ENCODE data around the gene TUBGCP5.

DNA sequence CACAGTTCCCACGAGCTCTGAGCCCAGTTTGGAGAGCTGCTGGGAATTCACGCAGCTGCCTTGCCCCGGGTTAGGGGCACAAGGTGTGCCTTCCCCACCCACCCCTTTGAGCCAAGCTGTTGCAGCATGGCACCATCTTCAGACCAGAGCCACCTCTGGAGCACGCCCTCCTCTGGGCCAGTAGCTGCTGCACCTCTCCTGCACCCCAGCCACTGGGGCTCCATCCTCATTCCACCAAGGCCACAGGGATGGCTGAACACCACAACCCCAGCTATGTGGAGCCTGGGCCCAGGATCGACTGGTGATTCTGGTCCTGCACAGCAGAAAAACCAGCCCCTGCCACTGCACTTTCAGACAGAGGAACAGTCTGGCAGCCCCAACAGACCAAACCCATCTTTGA is 25.7 kb downstream of the TUBGCP5 start:
- TF ChIP-seq, protein P1, sequence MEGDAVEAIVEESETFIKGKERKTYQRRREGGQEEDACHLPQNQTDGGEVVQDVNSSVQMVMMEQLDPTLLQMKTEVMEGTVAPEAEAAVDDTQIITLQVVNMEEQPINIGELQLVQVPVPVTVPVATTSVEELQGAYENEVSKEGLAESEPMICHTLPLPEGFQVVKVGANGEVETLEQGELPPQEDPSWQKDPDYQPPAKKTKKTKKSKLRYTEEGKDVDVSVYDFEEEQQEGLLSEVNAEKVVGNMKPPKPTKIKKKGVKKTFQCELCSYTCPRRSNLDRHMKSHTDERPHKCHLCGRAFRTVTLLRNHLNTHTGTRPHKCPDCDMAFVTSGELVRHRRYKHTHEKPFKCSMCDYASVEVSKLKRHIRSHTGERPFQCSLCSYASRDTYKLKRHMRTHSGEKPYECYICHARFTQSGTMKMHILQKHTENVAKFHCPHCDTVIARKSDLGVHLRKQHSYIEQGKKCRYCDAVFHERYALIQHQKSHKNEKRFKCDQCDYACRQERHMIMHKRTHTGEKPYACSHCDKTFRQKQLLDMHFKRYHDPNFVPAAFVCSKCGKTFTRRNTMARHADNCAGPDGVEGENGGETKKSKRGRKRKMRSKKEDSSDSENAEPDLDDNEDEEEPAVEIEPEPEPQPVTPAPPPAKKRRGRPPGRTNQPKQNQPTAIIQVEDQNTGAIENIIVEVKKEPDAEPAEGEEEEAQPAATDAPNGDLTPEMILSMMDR (IDR thresholded peaks at IDR 0.05 in 2 of 3, conservative IDR thresholded peaks at IDR 0.05 in 1 of 3; ENCODE audit: control insufficient read depth in 2 of 3, extremely low read depth in 1 of 3, insufficient read depth in 1 of 3, low read depth in 3 of 3, low read length in 3 of 3), result no peak
- TF ChIP-seq FOS (IDR thresholded peaks at IDR 0.05; ENCODE audit: borderline replicate concordance, extremely low read depth, insufficient read length), result no peak
- no peak for TF ChIP-seq CHD4 (IDR thresholded peaks at IDR 0.05)
- TF ChIP-seq, protein P2, sequence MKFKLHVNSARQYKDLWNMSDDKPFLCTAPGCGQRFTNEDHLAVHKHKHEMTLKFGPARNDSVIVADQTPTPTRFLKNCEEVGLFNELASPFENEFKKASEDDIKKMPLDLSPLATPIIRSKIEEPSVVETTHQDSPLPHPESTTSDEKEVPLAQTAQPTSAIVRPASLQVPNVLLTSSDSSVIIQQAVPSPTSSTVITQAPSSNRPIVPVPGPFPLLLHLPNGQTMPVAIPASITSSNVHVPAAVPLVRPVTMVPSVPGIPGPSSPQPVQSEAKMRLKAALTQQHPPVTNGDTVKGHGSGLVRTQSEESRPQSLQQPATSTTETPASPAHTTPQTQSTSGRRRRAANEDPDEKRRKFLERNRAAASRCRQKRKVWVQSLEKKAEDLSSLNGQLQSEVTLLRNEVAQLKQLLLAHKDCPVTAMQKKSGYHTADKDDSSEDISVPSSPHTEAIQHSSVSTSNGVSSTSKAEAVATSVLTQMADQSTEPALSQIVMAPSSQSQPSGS (IDR thresholded peaks at IDR 0.05; ENCODE audit: low read length), result no peak
- no peak for TF ChIP-seq CREM (IDR thresholded peaks at IDR 0.05; ENCODE audit: low read depth)
- TF ChIP-seq NFYA (IDR thresholded peaks at IDR 0.05; ENCODE audit: borderline replicate concordance, low read depth, low read length), result no peak
- TF ChIP-seq MXI1 (IDR thresholded peaks at IDR 0.05; ENCODE audit: low read depth, low read length), result no peak
- no peak for TF ChIP-seq IRF4 (IDR thresholded peaks at IDR 0.05; ENCODE audit: low read depth, low read length)
- TF ChIP-seq, protein P3, sequence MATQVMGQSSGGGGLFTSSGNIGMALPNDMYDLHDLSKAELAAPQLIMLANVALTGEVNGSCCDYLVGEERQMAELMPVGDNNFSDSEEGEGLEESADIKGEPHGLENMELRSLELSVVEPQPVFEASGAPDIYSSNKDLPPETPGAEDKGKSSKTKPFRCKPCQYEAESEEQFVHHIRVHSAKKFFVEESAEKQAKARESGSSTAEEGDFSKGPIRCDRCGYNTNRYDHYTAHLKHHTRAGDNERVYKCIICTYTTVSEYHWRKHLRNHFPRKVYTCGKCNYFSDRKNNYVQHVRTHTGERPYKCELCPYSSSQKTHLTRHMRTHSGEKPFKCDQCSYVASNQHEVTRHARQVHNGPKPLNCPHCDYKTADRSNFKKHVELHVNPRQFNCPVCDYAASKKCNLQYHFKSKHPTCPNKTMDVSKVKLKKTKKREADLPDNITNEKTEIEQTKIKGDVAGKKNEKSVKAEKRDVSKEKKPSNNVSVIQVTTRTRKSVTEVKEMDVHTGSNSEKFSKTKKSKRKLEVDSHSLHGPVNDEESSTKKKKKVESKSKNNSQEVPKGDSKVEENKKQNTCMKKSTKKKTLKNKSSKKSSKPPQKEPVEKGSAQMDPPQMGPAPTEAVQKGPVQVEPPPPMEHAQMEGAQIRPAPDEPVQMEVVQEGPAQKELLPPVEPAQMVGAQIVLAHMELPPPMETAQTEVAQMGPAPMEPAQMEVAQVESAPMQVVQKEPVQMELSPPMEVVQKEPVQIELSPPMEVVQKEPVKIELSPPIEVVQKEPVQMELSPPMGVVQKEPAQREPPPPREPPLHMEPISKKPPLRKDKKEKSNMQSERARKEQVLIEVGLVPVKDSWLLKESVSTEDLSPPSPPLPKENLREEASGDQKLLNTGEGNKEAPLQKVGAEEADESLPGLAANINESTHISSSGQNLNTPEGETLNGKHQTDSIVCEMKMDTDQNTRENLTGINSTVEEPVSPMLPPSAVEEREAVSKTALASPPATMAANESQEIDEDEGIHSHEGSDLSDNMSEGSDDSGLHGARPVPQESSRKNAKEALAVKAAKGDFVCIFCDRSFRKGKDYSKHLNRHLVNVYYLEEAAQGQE (IDR thresholded peaks at IDR 0.05; ENCODE audit: low read depth, low read length), result no peak
- TF ChIP-seq SPI1 (IDR thresholded peaks at IDR 0.05; ENCODE audit: borderline replicate concordance, insufficient read depth, low read depth, low read length), result no peak
- no peak for TF ChIP-seq HDGF (IDR thresholded peaks at IDR 0.05)
- TF ChIP-seq RELA (IDR thresholded peaks at IDR 0.05; ENCODE audit: borderline replicate concordance, partially characterized antibody), result no peak
- no peak for TF ChIP-seq FOXK2 (IDR thresholded peaks at IDR 0.05)
